K562 (cell line): ENCODE data around the gene MGAT4B. TPM values are rescaled to one million over a fixed set of nuclear protein-coding genes. Genes with fewer than 3 reads are reported as not detected.

Experiments used
- JUN ChIP-seq, 2 experiments: sonication (generic) in 1 of 2; formaldehyde crosslinking in 1 of 2; IDR thresholded peaks; 2 replicates each; pipeline versions ENCODE4 v1.6.1 to v1.8.0; 2012 to 2022; ENCODE audit warnings: borderline replicate concordance in 2 of 2, mild to moderate bottlenecking in 2 of 2, improper control_type of control experiment in 1 of 2, low read depth in 1 of 2, low read length in 1 of 2, missing genetic modification reagents in 1 of 2
- REST ChIP-seq, 2 experiments: fragments of 450-650 bp; formaldehyde crosslinking in 1 of 2; IDR thresholded peaks; 2 replicates each; pipeline versions ENCODE4 v1.4.0 to v1.6.1; 2014 to 2020; ENCODE audit warnings: mild to moderate bottlenecking in 2 of 2, borderline replicate concordance in 1 of 2, low read depth in 1 of 2
- ZNF121 ChIP-seq: sonication (generic); formaldehyde crosslinking; conservative IDR thresholded peaks from 2 replicates; pipeline ENCODE4 v1.8.0; 2022; ENCODE audit warnings: missing genetic modification reagents
- ZNF512 ChIP-seq: IDR thresholded peaks from 2 replicates; pipeline ENCODE4 v1.6.1; 2016; ENCODE audit warnings: missing genetic modification characterization, missing compliant biosample characterization
- polyA plus RNA-seq, 8 experiments: library from polyadenylated mRNA; depleted of rRNA in 4 of 8; stranded (reverse) in 5 of 8; unstranded in 3 of 8; fragments of >200 nt; fragmentation: Nextera tagmentation in 2 of 8; fragmentation: Illumina TruSeq in 1 of 8; extraction: Ambion mirVana in 2 of 8; extraction: Trizol in 1 of 8; gene quantifications; 2 replicates each; pipeline versions ENCODE4 v1.2.1 to v1.2.3, GENCODE V29; 2011 to 2014; ENCODE audit warnings: inconsistent platforms in 1 of 8, missing spikeins in 1 of 8
- total RNA-seq, 7 experiments: library from RNA; depleted of rRNA in 6 of 7; stranded (reverse); fragments of >200 nt in 6 of 7; fragmentation: Illumina TruSeq in 2 of 7; extraction: Trizol in 2 of 7; gene quantifications; 2 replicates each; pipeline versions ENCODE4 v1.2.1 to v1.2.3, GENCODE V29; 2011 to 2021; ENCODE audit warnings: low replicate concordance in 1 of 7

Gene MGAT4B
- total and polyA plus RNA-seq, 9 of the 15 experiments (the other 6 are each of a cell fraction or from before 2014, with no cell fraction given), result 0.34 to 133 (median 75.4) TPM

GRCh38 chr5:179763215-179763945 is 43.3 kb downstream of the MGAT4B start (continued):
- TF ChIP-seq REST (IDR thresholded peaks at IDR 0.05; ENCODE audit: borderline replicate concordance) (peak; percentile 44; the same call in 1 of the 2 replicates), REST (CRISPR knock-in tag; IDR thresholded peaks at IDR 0.05; ENCODE audit: low read depth) (no peak), ZNF512 (tag) (no peak), JUN (IDR thresholded peaks at IDR 0.05; ENCODE audit: borderline replicate concordance, low read depth, low read length) (no peak), JUN (CRISPR knock-in tag; IDR thresholded peaks at IDR 0.05; ENCODE audit: borderline replicate concordance) (no peak), ZNF121 (CRISPR knock-in tag) (no peak)
- TF ChIP-seq, all 486 proteins: peak for 20
